ENCODE results near the gene KRT32.

The KRT32 gene
- 0 reads per million in 3 donors for total RNA-seq

DNA sequence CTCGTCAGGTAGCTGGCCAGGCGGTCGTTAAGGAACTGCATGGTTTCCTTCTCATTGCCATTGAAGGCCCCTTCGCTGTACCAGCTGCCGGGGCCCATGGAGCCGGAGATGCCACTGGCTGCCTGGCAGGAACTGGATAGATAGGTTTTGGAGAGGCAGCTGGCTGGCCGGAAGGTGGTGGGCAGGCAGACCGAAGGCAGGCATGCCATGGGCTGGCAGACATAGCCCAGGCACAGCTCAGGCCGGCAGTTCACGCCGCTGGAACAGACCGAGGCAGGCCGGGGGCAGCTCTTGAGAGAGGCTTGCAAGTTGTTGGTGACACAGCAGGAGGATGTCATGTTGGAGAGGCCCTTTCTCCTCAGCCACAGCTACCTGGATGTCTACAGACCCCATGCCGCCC, at the start of gene KRT32:
KRT32 (minus strand) TSS at position 399 of the 400 bp plus-strand sequence; CDS start at position 338, 61 bp downstream.
- no peaks in the 10 kb centered on the region for H3K9me3 ChIP-seq (ENCODE audit: control insufficient read depth, low read length)
- no peaks in the 10 kb centered on the region for H3K36me3 ChIP-seq (ENCODE audit: control insufficient read depth, insufficient read depth, low read length)
- no peaks in the 10 kb centered on the region for H3K27me3 ChIP-seq (replicated peaks; ENCODE audit: control insufficient read depth, insufficient read depth, low read length, poor library complexity, severe bottlenecking)
- DNase-seq = no peak
- no peaks in the 10 kb centered on the region for H3K4me1 ChIP-seq (ENCODE audit: control insufficient read depth, insufficient read depth, low read length, poor library complexity, severe bottlenecking)
- no peak within 1 kb of the TSS for H3K4me3 ChIP-seq (ENCODE audit: insufficient read depth, low read depth, low read length, poor library complexity, severe bottlenecking)
- no peak within 1 kb of the TSS for H3K27ac ChIP-seq (ENCODE audit: insufficient read depth, low read length, poor library complexity, severe bottlenecking)

DNA sequence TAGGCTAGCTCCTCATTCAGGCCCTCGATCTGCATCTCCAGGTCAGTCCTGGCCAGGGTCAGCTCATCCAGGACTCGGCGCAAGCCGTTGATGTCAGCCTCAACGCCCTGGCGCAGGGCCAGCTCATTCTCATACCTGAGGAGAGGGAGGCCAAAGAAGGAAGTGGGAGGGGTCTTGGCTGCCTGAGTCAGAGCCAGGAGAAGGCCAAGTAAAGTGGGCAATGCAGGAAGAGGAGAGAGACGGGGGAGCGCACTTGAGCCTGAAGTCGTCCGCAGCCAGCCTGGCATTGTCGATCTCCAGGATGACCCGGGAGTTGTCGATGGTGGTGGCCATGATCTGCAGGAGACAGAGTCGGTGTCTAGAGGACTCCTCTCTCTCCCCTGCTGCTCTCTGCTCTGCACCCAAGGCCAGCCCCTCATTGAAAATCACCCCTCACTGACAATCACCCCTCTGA, 49.7 kb upstream of the KRT32 start:
- Histone ChIP-seq H3K4me1 (ENCODE audit: control insufficient read depth, insufficient read depth, low read length, poor library complexity, severe bottlenecking) (no peaks in the 10 kb centered on the region), H3K27me3 (replicated peaks; ENCODE audit: control insufficient read depth, insufficient read depth, low read length, poor library complexity, severe bottlenecking) (no peaks in the 10 kb centered on the region), H3K36me3 (ENCODE audit: control insufficient read depth, insufficient read depth, low read length) (no peaks in the 10 kb centered on the region), H3K9me3 (ENCODE audit: control insufficient read depth, low read length) (no peaks in the 10 kb centered on the region), H3K27ac (ENCODE audit: insufficient read depth, low read length, poor library complexity, severe bottlenecking) (no peak overlapping the region), H3K4me3 (ENCODE audit: insufficient read depth, low read depth, low read length, poor library complexity, severe bottlenecking) (no peak overlapping the region)
- no peak for DNase-seq

DNA sequence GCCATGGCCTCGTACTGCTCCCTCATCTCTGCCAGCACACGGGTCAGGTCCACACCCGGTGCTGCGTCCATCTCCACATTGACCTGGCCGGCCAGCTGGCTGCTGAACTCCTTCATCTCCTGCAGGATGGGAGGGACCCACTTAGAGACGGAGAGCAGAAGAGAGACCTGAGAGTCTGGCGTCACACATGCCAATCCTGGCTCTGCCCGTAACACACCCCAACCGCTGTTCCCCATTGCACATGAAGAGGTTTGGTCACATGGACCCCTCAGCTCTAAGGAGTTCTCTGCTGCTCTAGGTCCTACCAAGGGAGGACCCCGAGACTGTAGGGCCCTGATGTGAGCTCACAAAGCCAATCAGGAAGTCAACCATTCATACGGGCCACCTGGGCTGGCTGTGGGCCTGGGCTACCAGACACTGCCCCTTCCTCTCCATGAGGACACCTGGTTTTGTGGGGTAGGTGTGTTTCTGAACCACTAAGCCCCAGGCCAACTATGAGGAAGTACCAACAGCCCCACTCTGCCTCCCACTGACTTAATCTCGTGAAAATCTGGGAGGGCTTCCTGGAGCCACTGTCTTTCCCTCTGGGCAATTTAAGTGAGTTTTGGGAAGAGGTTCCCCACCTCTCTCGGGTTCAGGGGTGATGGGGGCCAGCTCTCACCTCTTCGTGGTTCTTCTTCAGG, 49.1 kb upstream of the KRT32 start:
- no peaks in the 10 kb centered on the region for H3K27me3 ChIP-seq (replicated peaks; ENCODE audit: control insufficient read depth, insufficient read depth, low read length, poor library complexity, severe bottlenecking)
- H3K36me3 ChIP-seq (ENCODE audit: control insufficient read depth, insufficient read depth, low read length) = no peaks in the 10 kb centered on the region
- H3K4me3 ChIP-seq (ENCODE audit: insufficient read depth, low read depth, low read length, poor library complexity, severe bottlenecking) = no peak overlapping the region
- no peaks in the 10 kb centered on the region for H3K4me1 ChIP-seq (ENCODE audit: control insufficient read depth, insufficient read depth, low read length, poor library complexity, severe bottlenecking)
- no peak overlapping the region for H3K27ac ChIP-seq (ENCODE audit: insufficient read depth, low read length, poor library complexity, severe bottlenecking)
- no peaks in the 10 kb centered on the region for H3K9me3 ChIP-seq (ENCODE audit: control insufficient read depth, low read length)
- no peak for DNase-seq

DNA sequence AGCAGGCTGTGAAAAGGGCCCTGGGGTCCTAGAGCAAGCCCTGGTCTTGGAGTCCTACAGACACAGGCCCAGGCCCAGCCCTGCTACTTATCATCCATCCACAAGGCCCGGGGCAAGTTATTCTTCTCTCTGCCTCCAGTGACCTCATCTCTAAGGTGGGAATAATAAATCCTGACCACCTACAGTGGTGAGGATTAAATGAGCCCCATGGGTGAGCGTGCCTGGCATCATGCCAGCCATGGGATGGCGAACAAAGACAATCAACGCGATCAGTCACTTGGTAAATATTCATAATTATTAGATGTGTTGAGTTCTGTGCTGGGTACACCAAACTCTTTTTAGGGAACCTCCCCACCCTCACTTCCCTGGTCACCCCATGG, 46.0 kb upstream of the KRT32 start:
- H3K36me3 ChIP-seq (ENCODE audit: control insufficient read depth, insufficient read depth, low read length) = no peaks in the 10 kb centered on the region
- H3K27me3 ChIP-seq (replicated peaks; ENCODE audit: control insufficient read depth, insufficient read depth, low read length, poor library complexity, severe bottlenecking) = no peaks in the 10 kb centered on the region
- H3K9me3 ChIP-seq (ENCODE audit: control insufficient read depth, low read length) = no peaks in the 10 kb centered on the region
- DNase-seq = no peak
- H3K27ac ChIP-seq (ENCODE audit: insufficient read depth, low read length, poor library complexity, severe bottlenecking) = no peak overlapping the region
- no peak overlapping the region for H3K4me3 ChIP-seq (ENCODE audit: insufficient read depth, low read depth, low read length, poor library complexity, severe bottlenecking)
- no peaks in the 10 kb centered on the region for H3K4me1 ChIP-seq (ENCODE audit: control insufficient read depth, insufficient read depth, low read length, poor library complexity, severe bottlenecking)

DNA sequence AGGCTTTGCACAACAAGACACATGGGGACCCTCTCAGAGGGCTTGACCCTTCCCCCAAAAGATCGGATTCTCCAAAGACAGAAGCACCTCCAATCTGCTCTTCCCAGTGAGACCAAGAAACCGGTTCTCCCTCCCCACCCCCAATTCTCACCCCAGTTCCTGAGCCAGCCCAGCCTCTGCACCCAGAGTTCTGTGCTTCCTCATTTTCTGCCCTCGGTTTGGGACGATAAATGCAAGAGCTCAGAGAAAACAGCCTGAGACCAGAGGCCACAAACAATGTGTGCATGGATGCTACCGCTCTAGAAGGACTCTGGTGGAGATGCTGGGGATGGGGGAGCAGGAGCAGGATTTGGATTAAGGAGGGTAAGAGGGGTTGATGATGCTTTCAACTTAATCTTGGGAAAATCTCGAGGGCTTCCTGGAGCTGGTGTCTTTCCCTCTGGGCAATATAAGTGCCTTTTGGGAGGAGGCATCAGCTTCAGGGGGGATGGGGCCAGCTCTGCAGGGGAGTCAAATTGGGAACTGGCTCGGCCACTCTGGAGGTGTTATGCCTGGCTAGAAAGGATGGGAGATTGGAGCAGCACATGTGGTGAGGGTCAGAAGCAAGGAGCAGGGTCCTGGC, 45.5 kb upstream of the KRT32 start:
- no peak for DNase-seq
- Histone ChIP-seq H3K4me3 (ENCODE audit: insufficient read depth, low read depth, low read length, poor library complexity, severe bottlenecking) (no peak overlapping the region), H3K4me1 (ENCODE audit: control insufficient read depth, insufficient read depth, low read length, poor library complexity, severe bottlenecking) (no peaks in the 10 kb centered on the region), H3K27me3 (replicated peaks; ENCODE audit: control insufficient read depth, insufficient read depth, low read length, poor library complexity, severe bottlenecking) (no peaks in the 10 kb centered on the region), H3K9me3 (ENCODE audit: control insufficient read depth, low read length) (no peaks in the 10 kb centered on the region), H3K27ac (ENCODE audit: insufficient read depth, low read length, poor library complexity, severe bottlenecking) (no peak overlapping the region), H3K36me3 (ENCODE audit: control insufficient read depth, insufficient read depth, low read length) (no peaks in the 10 kb centered on the region)

DNA sequence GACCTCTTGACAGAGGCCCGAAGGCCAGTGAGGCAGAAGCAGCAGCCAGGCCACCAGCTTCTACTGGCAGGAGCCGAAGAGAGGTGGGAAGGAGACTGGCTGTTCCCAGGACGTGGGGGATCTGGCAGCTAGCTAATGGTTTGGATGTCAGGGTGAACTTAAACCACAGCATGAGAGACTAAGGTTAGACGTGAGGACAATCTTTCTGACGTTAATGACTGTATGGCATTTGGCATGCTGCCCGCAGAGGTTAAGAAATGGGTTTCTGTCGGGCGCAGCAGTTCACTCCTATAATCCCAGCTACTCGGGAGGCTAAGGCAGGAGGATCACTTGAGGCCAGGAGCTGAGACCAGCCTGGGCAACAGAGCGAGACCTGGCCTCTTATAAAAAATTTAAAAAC, 44.5 kb upstream of the KRT32 start:
- no peak overlapping the region for H3K27ac ChIP-seq (ENCODE audit: insufficient read depth, low read length, poor library complexity, severe bottlenecking)
- H3K27me3 ChIP-seq (replicated peaks; ENCODE audit: control insufficient read depth, insufficient read depth, low read length, poor library complexity, severe bottlenecking) = no peaks in the 10 kb centered on the region
- no peaks in the 10 kb centered on the region for H3K4me1 ChIP-seq (ENCODE audit: control insufficient read depth, insufficient read depth, low read length, poor library complexity, severe bottlenecking)
- H3K4me3 ChIP-seq (ENCODE audit: insufficient read depth, low read depth, low read length, poor library complexity, severe bottlenecking) = no peak overlapping the region
- DNase-seq = no peak
- no peaks in the 10 kb centered on the region for H3K36me3 ChIP-seq (ENCODE audit: control insufficient read depth, insufficient read depth, low read length)
- H3K9me3 ChIP-seq (ENCODE audit: control insufficient read depth, low read length) = no peaks in the 10 kb centered on the region

DNA sequence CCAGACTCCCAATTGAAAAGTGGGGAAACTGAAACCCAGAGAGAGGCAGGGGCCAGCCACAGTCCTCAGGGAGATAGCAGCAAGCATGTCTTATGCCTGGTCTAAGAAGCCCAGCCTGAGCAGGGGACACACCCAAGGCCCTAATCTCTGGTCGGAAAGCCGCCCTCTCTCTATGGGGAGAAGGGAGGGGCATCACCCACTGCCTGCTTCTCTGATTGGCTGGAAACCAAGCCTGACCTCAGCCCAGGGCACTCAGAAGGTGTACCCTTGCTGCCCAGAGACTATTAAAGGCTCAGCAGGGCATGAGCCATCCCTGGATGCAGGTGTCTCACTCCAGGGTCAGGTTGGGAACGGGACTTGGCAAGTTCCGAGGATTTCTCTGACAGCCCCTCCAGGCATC, 43.9 kb upstream of the KRT32 start:
- no peak overlapping the region for H3K4me3 ChIP-seq (ENCODE audit: insufficient read depth, low read depth, low read length, poor library complexity, severe bottlenecking)
- no peaks in the 10 kb centered on the region for H3K9me3 ChIP-seq (ENCODE audit: control insufficient read depth, low read length)
- no peak overlapping the region for H3K27ac ChIP-seq (ENCODE audit: insufficient read depth, low read length, poor library complexity, severe bottlenecking)

DNA sequence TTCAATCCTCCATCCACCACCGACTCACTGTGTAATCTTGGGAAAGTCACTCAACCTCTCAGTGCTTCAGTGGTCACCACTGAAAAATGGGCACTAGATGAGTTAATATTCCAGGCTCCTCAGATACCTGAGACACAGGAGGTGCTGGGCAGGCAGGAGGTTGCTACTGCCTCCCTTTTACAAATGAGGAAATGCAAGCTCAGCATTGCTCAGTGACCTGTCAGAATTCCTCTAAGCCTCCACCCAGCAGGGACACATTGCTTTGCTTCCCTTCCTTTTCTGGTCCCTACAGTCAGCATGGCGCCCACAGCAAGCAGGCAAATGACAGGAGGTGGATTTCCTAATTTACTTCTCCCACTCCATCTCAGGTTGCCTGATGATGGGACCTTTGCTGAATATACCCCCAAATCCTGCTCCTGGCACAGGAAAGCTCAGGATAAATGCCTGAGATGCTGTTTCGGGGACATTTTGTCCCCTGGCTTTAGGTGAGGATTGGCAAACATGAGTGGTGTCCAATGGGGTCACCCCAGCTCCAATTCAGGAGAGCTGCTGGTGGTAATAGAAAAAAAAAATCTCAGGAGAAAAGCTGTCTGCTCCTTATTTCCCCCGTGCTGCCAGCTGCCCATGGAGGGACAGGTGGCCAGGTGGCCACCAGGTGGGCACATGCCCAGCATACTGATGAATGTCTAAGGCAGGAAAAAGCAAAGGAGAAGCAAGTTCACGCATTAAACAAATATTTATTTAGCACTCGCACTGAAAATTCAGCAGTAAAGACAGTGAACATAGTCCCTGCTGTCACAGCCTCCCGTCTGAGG, 43.3 kb upstream of the KRT32 start:
- no peak for DNase-seq
- Histone ChIP-seq H3K27ac (ENCODE audit: insufficient read depth, low read length, poor library complexity, severe bottlenecking) (no peak overlapping the region), H3K9me3 (ENCODE audit: control insufficient read depth, low read length) (no peaks in the 10 kb centered on the region), H3K4me1 (ENCODE audit: control insufficient read depth, insufficient read depth, low read length, poor library complexity, severe bottlenecking) (no peaks in the 10 kb centered on the region), H3K27me3 (replicated peaks; ENCODE audit: control insufficient read depth, insufficient read depth, low read length, poor library complexity, severe bottlenecking) (no peaks in the 10 kb centered on the region), H3K4me3 (ENCODE audit: insufficient read depth, low read depth, low read length, poor library complexity, severe bottlenecking) (no peak overlapping the region), H3K36me3 (ENCODE audit: control insufficient read depth, insufficient read depth, low read length) (no peaks in the 10 kb centered on the region)

More for the DNA sequence above, 43.9 kb upstream of the KRT32 start:
- no peak for DNase-seq
- no peaks in the 10 kb centered on the region for H3K27me3 ChIP-seq (replicated peaks; ENCODE audit: control insufficient read depth, insufficient read depth, low read length, poor library complexity, severe bottlenecking)
- no peaks in the 10 kb centered on the region for H3K4me1 ChIP-seq (ENCODE audit: control insufficient read depth, insufficient read depth, low read length, poor library complexity, severe bottlenecking)
- no peaks in the 10 kb centered on the region for H3K36me3 ChIP-seq (ENCODE audit: control insufficient read depth, insufficient read depth, low read length)

DNA sequence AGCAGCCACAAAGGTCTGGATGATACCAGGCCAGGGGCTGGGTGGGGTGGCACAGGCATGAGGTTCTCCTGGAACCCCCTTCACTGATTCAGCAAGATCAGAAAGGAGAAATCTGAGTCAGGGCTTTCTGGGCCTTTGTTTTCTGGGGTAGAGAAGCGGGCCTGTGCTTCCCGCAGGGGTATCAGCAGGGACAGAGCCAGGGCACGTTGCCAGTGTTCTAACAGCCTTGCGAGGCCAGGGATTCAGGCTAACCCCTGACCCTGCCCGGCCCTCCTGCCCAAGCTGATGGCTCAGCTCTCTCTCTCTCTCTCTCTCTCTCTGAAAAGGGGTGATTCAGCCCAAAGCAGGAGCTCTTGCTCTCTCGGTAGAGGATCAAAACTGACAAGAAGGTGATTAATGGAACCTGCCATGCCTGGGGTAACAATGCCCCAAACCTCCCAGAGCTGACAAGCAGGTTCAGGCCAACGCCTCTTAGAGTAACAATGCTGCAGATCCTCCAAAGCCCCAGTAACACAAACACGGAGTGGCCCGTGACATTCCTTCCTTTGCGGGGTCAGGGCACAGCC, 40.2 kb upstream of the KRT32 start:
- Histone ChIP-seq H3K27me3 (replicated peaks; ENCODE audit: control insufficient read depth, insufficient read depth, low read length, poor library complexity, severe bottlenecking) (no peaks in the 10 kb centered on the region), H3K9me3 (ENCODE audit: control insufficient read depth, low read length) (no peaks in the 10 kb centered on the region), H3K27ac (ENCODE audit: insufficient read depth, low read length, poor library complexity, severe bottlenecking) (no peak overlapping the region), H3K4me1 (ENCODE audit: control insufficient read depth, insufficient read depth, low read length, poor library complexity, severe bottlenecking) (no peaks in the 10 kb centered on the region), H3K4me3 (ENCODE audit: insufficient read depth, low read depth, low read length, poor library complexity, severe bottlenecking) (no peak overlapping the region), H3K36me3 (ENCODE audit: control insufficient read depth, insufficient read depth, low read length) (no peaks in the 10 kb centered on the region)
- no peak for DNase-seq

All from effector memory CD4-positive, alpha-beta T cell (primary cell).